D721Med (cell line): ENCODE measurements around the gene TRIM58.

ENCODE experiments used
- DNase-seq: peaks from one replicate; pipeline ENCODE4 v3.0.0; 2011; ENCODE audit warnings: low spot score; ENCODE audit not compliant: insufficient read length
- FAIRE-seq: peaks from 2 replicates; lab custom pipeline; 2011; peaks lifted over from hg19 to GRCh38; lab: Jason Lieb, UNC
- CTCF ChIP-seq: IDR thresholded peaks from 2 replicates; pipeline ENCODE4 v1.5.1; 2012; ENCODE audit warnings: mild to moderate bottlenecking, control low read depth; ENCODE audit not compliant: insufficient read depth; ENCODE audit errors: missing control alignments

TRIM58 gene, protein sequence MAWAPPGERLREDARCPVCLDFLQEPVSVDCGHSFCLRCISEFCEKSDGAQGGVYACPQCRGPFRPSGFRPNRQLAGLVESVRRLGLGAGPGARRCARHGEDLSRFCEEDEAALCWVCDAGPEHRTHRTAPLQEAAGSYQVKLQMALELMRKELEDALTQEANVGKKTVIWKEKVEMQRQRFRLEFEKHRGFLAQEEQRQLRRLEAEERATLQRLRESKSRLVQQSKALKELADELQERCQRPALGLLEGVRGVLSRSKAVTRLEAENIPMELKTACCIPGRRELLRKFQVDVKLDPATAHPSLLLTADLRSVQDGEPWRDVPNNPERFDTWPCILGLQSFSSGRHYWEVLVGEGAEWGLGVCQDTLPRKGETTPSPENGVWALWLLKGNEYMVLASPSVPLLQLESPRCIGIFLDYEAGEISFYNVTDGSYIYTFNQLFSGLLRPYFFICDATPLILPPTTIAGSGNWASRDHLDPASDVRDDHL

DNA sequence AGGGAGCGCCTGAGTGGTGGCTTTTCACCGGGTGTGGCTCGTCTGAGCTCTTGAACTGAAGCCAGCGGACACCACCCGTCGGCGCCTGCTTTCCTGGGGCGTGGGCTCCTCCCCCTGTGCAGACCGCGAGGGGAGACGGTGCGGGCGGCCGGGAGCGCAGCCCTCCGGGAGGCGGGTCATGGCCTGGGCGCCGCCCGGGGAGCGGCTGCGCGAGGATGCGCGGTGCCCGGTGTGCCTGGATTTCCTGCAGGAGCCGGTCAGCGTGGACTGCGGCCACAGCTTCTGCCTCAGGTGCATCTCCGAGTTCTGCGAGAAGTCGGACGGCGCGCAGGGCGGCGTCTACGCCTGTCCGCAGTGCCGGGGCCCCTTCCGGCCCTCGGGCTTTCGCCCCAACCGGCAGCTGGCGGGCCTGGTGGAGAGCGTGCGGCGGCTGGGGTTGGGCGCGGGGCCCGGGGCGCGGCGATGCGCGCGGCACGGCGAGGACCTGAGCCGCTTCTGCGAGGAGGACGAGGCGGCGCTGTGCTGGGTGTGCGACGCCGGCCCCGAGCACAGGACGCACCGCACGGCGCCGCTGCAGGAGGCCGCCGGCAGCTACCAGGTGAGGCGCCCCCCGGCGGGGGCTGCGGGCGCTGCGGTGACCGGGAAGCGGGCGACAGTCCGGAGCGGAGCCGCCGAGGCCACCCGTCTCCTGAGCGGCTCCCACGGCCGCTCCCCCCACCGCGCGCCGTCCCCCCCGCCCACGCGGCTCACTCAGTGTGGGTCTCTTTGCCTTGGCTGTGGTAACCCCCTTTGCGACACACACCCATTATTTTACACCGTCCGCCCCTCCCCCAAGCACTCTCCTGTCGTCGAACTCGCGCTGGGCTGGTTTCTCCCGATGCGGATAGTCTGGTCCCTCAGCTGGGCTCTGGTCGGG, at the start of gene TRIM58:
TSS of gene TRIM58 (plus strand) at position 119 of the 916 bp plus-strand sequence. CDS start at position 179, 60 bp downstream.
- peak; percentile 73 for TF ChIP-seq CTCF
- no peak for FAIRE-seq
- peak; percentile 86 for DNase-seq

DNA sequence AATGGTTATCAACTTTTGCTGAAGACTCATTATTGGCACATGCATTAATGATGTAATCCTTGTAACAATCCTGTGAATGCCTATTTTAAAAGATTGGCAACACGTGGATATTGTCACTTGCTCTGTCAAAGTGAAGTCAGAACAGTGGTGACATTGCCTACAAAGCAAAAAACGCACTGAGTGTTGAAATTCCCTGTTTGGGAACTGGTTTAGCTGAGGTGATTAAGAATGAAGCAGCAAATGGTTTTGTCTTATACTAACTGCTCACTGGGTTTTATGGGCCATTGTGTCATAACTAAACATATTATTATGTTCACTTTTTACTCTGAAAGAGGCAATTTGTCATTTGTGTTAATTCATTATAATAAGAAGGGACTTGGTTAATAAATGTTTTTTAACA, 44.4 kb upstream of the TRIM58 start:
- FAIRE-seq (no peak), DNase-seq (no peak)
- TF ChIP-seq CTCF, result no peak

GRCh38 chr1:247822060-247822459, 34.9 kb upstream of the TRIM58 start:
- FAIRE-seq (peak; percentile 53), DNase-seq (no peak)
- no peak for TF ChIP-seq CTCF

DNA sequence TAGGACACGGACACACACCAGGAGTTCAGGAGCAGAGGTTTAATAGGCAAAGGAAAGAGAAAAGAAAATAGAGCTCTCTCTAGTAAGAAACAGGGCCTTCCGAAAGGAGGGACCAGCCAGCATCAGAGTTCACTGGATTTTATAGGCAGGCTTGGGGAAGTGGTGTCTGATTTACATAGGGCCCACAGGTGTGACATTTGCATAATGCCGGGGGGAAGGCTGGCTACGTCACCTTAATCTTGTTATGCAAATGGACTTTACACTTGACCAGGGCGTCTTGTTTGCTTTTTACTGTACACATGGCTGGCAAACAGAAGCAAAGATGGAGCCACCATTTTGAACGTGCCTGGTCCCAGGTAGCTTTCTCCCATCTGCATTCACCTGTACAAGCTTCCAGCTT, 33.0 kb upstream of the TRIM58 start, which contains the start of gene OR14A16:
TSS of gene OR14A16 (minus strand) at position 97 of the 400 bp plus-strand sequence. CDS start 8,390 bp downstream, outside the sequence.
- DNase-seq (no peak), FAIRE-seq (no peak)
- no peak for TF ChIP-seq CTCF

DNA sequence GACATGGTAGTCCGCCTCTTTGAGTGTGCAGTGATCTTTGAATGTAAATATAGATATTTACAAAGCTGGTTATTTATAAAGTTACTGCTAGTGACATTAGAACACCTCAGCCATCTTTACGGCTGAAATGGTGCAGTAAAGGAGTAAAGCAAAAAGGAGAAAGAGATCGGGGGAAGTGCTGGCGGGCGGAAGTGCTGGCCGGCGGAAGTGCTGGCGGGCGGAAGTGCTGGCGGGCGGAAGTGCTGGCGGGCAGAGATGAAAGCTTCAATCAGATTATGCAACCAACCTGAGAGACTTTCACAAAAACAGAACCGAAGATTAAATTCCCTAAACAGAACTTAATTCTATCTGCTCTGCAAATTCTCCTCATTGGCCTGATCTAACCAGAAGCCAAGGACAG, 31.6 kb upstream of the TRIM58 start:
- DNase-seq (no peak), FAIRE-seq (no peak)
- no peak for TF ChIP-seq CTCF

DNA sequence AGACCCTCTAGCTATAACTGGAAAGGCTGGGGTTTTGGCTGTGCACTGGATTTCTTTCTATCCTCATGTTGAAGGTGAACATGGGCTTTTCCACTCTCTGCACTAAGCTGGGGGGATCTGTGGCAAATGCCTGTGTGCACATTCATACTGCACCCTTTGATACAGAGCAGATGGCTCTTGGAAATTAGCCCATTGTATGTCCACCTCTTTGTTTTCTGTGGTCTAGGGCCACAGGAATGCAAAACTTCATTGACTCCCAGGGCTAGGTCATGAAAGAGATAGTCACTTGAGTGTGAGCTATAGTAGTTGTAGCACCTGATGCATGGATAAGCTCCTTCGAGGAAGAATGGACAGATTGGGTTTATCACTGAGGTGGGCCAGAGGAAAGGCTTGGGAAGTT, 27.3 kb upstream of the TRIM58 start:
- TF ChIP-seq CTCF, result no peak
- FAIRE-seq (no peak), DNase-seq (no peak)
